Measurements from ENCODE around the gene MED9.

DNA sequence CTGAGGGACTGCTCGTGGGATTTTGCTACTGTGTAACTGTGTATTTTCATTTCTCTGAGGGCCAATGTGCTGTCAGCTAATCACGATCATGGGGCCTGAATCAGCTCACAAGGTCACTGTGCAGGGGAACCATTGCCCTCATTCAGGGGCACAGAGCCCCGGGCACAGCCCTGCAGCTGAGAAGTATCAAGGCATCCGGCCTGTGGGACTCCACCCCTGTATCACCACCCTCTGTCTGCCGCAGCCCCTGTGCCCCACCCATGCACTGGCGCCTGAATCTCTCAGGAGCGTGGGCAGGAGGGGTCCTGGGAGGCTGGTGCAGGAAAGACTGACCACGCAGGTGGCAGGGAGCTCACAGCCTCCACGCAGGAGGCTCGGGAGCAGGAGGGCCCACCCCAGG, 62.8 kb downstream of the MED9 start:
- TF ChIP-seq POLR2AphosphoS5 (IDR thresholded peaks at IDR 0.05; ENCODE audit: low read depth, low read length): no peak
- no peak for TF ChIP-seq TAF1 (IDR thresholded peaks at IDR 0.05; ENCODE audit: low read depth, low read length)
- TF ChIP-seq POLR2A (IDR thresholded peaks at IDR 0.05; ENCODE audit: low read depth, low read length): no peak
